Trophoblast cell (in vitro differentiated cells and primary cell): ENCODE results near the gene TSHZ1.

Experiments
- DNase-seq, 2 donors: peaks; one replicate each; pipeline ENCODE4 v3.0.0-alpha.2; 2016
- H2AFZ ChIP-seq: 2 replicates; pipeline ENCODE4 v1.6.1; 2013; ENCODE audit warnings: low read length, moderate library complexity, mild to moderate bottlenecking; ENCODE audit not compliant: insufficient read depth, poor library complexity
- H2AK5ac ChIP-seq: 2 replicates; pipeline ENCODE4 v1.6.1; 2013; ENCODE audit warnings: mild to moderate bottlenecking, low read length
- H2BK120ac ChIP-seq: 2 replicates; pipeline ENCODE4 v1.6.1; 2013; ENCODE audit warnings: low read length, mild to moderate bottlenecking, moderate library complexity; ENCODE audit not compliant: insufficient read depth, poor library complexity
- H2BK12ac ChIP-seq: 2 replicates; pipeline ENCODE4 v1.6.1; 2013; ENCODE audit warnings: mild to moderate bottlenecking, low read length, moderate library complexity
- H2BK5ac ChIP-seq: 2 replicates; pipeline ENCODE4 v1.6.1; 2013; ENCODE audit warnings: low read length, low read depth, moderate library complexity, mild to moderate bottlenecking; ENCODE audit not compliant: poor library complexity
- H3K14ac ChIP-seq: 2 replicates; pipeline ENCODE4 v1.6.1; 2013; ENCODE audit warnings: mild to moderate bottlenecking, low read length
- H3K18ac ChIP-seq: 2 replicates; pipeline ENCODE4 v1.6.1; 2013; ENCODE audit warnings: mild to moderate bottlenecking, low read length
- H3K23ac ChIP-seq: 2 replicates; pipeline ENCODE4 v1.6.1; 2013; ENCODE audit warnings: low read length
- H3K27ac ChIP-seq: 2 replicates; pipeline ENCODE4 v1.5.1; 2013; ENCODE audit warnings: low read depth, mild to moderate bottlenecking, inconsistent platforms, low read length, moderate library complexity
- H3K27me3 ChIP-seq: 2 replicates; pipeline ENCODE4 v1.6.1; 2013; ENCODE audit warnings: inconsistent platforms, mild to moderate bottlenecking, low read length, moderate library complexity; ENCODE audit not compliant: insufficient read depth
- H3K36me3 ChIP-seq, 2 experiments: 1 replicate in 1 of 2; 2 replicates in 1 of 2; pipeline ENCODE4 v1.6.1; 2013; ENCODE audit warnings: low read length in 2 of 2, mild to moderate bottlenecking in 2 of 2, moderate library complexity in 1 of 2; ENCODE audit not compliant: insufficient read depth in 2 of 2, control insufficient read depth in 1 of 2
- H3K4ac ChIP-seq: 2 replicates; pipeline ENCODE4 v1.6.1; 2013; ENCODE audit warnings: low read depth, mild to moderate bottlenecking, low read length, moderate library complexity
- H3K4me1 ChIP-seq, 2 experiments: 1 replicate in 1 of 2; 2 replicates in 1 of 2; pipeline ENCODE4 v1.6.1; 2013; ENCODE audit warnings: low read length in 2 of 2, mild to moderate bottlenecking in 2 of 2, moderate library complexity in 1 of 2; ENCODE audit not compliant: insufficient read depth in 2 of 2, control insufficient read depth in 1 of 2
- H3K4me2 ChIP-seq: 2 replicates; pipeline ENCODE4 v1.6.1; 2013; ENCODE audit warnings: inconsistent platforms, mild to moderate bottlenecking, low read length, moderate library complexity
- H3K4me3 ChIP-seq: 2 replicates; pipeline ENCODE4 v1.5.1; 2013; ENCODE audit warnings: mild to moderate bottlenecking, low read depth, low read length, inconsistent platforms
- H3K79me1 ChIP-seq: one replicate; pipeline ENCODE4 v1.6.1; 2013; ENCODE audit warnings: low read length
- H3K79me2 ChIP-seq: 2 replicates; pipeline ENCODE4 v1.6.1; 2013; ENCODE audit warnings: low read length, mild to moderate bottlenecking; ENCODE audit not compliant: control insufficient read depth, insufficient read depth, poor library complexity
- H3K9ac ChIP-seq: 2 replicates; pipeline ENCODE4 v1.6.1; 2013; ENCODE audit warnings: mild to moderate bottlenecking, low read length
- H3K9me3 ChIP-seq: 2 replicates; pipeline ENCODE4 v1.6.1; 2013; ENCODE audit warnings: low read depth, mild to moderate bottlenecking, control low read depth, inconsistent platforms, low read length; ENCODE audit not compliant: insufficient read depth
- H4K12ac ChIP-seq: 2 replicates; pipeline ENCODE4 v1.6.1; 2013; ENCODE audit warnings: low read depth, mild to moderate bottlenecking, low read length, moderate library complexity
- H4K8ac ChIP-seq: 2 replicates; pipeline ENCODE4 v1.6.1; 2013; ENCODE audit warnings: low read depth, mild to moderate bottlenecking, low read length, moderate library complexity
- H4K91ac ChIP-seq: one replicate; pipeline ENCODE4 v1.6.1; 2013; ENCODE audit warnings: low read depth, mild to moderate bottlenecking, low read length, moderate library complexity
- WGBS: extraction: QIAGEN DNeasy Blood & Tissue Kit; methylation state at CpG from one replicate; pipeline ENCODE4 v1.1.7; 2013; ENCODE audit warnings: missing lambda C conversion rate; ENCODE audit not compliant: insufficient read length, insufficient coverage; ENCODE audit errors: extremely low coverage; 5-methylcytosine and 5-hydroxymethylcytosine counted together

The TSHZ1 gene

DNA sequence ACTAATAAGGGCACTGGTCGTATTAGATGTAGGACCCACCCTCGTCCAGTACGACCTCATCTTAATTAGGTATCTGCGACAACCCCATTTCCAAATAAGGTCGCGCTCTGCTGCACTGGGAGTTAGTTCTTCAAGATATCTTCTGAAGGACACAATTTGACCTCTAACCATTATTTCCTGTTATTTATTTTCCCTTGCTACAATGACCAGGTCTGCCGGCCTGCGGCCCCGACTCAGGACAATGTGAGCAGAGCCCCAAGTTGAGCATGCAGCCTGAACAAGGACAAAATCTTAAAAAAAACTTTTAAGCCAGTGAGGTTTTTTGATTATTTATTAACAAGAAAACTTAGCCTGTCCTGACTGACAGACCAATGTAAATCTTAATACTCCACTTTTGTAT lies 109.3 kb downstream of the TSHZ1 start:
- DNase-seq = no peak
- Histone ChIP-seq H3K18ac (no peak overlapping the region), H2BK5ac (no peak overlapping the region), H2BK120ac (no peak overlapping the region), H2AFZ (no peak overlapping the region), H3K9ac (no peak overlapping the region), H3K36me3 (no peaks in the 10 kb centered on the region), H3K4me1 (no peaks in the 10 kb centered on the region), H4K8ac (no peak overlapping the region), H2BK12ac (no peak overlapping the region), H2AK5ac (no peak overlapping the region), H3K23ac (no peak overlapping the region), H4K91ac (no peak overlapping the region), H3K4ac (no peak overlapping the region), H3K14ac (no peak overlapping the region), H3K9me3 (peaks cover 2% of the 10 kb centered on the region), H4K12ac (no peak overlapping the region), H3K4me3 (no peak overlapping the region), H3K79me2 (no peaks in the 10 kb centered on the region), H3K79me1 (no peaks in the 10 kb centered on the region), H3K27ac (no peak overlapping the region), H3K4me2 (no peak overlapping the region), H3K27me3 (no peaks in the 10 kb centered on the region)
- no CpG with 5 or more reads among the region's 9 CpGs for WGBS

GRCh38 chr18:75320506-75320905 lies 109.9 kb downstream of the TSHZ1 start:
- Histone ChIP-seq H3K4me2 (no peak overlapping the region), H3K14ac (no peak overlapping the region), H2BK120ac (no peak overlapping the region), H4K8ac (no peak overlapping the region), H3K4me1 (no peaks in the 10 kb centered on the region), H2BK5ac (no peak overlapping the region), H2AK5ac (no peak overlapping the region), H4K91ac (no peak overlapping the region), H3K18ac (no peak overlapping the region), H3K27me3 (no peaks in the 10 kb centered on the region), H3K9me3 (peaks cover 2% of the 10 kb centered on the region), H3K9ac (no peak overlapping the region), H3K27ac (no peak overlapping the region), H3K23ac (no peak overlapping the region), H4K12ac (no peak overlapping the region), H3K79me1 (no peaks in the 10 kb centered on the region), H2BK12ac (no peak overlapping the region), H2AFZ (no peak overlapping the region), H3K4me3 (no peak overlapping the region), H3K4ac (no peak overlapping the region), H3K36me3 (no peaks in the 10 kb centered on the region), H3K79me2 (no peaks in the 10 kb centered on the region)
- WGBS = no CpG with 5 or more reads among the region's 9 CpGs
- DNase-seq = no peak

DNA sequence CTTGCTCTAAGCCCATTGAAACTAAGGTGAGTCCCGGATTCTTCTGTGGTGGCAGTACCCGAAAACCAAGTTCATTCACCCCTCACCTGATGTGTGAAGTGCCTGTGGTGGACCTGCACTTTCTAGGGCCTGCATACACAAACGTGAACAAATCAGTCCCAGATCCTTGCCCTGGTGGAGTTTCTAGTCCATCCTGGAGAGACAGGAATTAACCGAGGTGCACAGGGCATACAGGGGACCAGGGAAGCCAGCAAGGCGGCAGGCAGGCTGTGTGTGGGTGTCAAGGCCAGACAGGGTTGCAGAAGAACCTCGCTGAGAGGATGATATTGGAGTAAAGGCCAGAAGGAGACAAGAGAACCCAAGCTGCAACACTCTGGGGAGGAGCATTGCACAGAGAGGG lies 110.8 kb downstream of the TSHZ1 start:
- Histone ChIP-seq H2BK120ac (no peak overlapping the region), H3K23ac (no peak overlapping the region), H4K8ac (no peak overlapping the region), H3K14ac (no peak overlapping the region), H3K4me3 (no peak overlapping the region), H3K9ac (no peak overlapping the region), H2AFZ (no peak overlapping the region), H3K4ac (no peak overlapping the region), H4K12ac (no peak overlapping the region), H2BK12ac (no peak overlapping the region), H3K27ac (no peak overlapping the region), H3K79me2 (no peaks in the 10 kb centered on the region), H3K36me3 (no peaks in the 10 kb centered on the region), H2BK5ac (no peak overlapping the region), H3K4me2 (no peak overlapping the region), H3K27me3 (no peaks in the 10 kb centered on the region), H4K91ac (no peak overlapping the region), H3K79me1 (no peaks in the 10 kb centered on the region), H3K4me1 (no peaks in the 10 kb centered on the region), H3K9me3 (peaks cover 2% of the 10 kb centered on the region), H2AK5ac (no peak overlapping the region), H3K18ac (no peak overlapping the region)
- WGBS = no CpG with 5 or more reads among the region's 6 CpGs
- DNase-seq = no peak

- no peak overlapping the region for H2BK120ac ChIP-seq
- H3K9me3 ChIP-seq = no peaks in the 10 kb centered on the region
- H3K36me3 ChIP-seq = no peaks in the 10 kb centered on the region
- no CpG with 5 or more reads among the region's 11 CpGs for WGBS
- H2BK12ac ChIP-seq = no peak overlapping the region
- no peaks in the 10 kb centered on the region for H3K79me1 ChIP-seq
- no peaks in the 10 kb centered on the region for H3K79me2 ChIP-seq
- no peak overlapping the region for H3K4me2 ChIP-seq
- H3K4ac ChIP-seq = no peak overlapping the region
- no peaks in the 10 kb centered on the region for H3K27me3 ChIP-seq
- no peak overlapping the region for H3K23ac ChIP-seq
- no peak for DNase-seq
- no peaks in the 10 kb centered on the region for H3K4me1 ChIP-seq
- no peak overlapping the region for H2AK5ac ChIP-seq
- H4K12ac ChIP-seq = no peak overlapping the region
- no peak overlapping the region for H2BK5ac ChIP-seq
- H4K91ac ChIP-seq = no peak overlapping the region
- no peak overlapping the region for H3K27ac ChIP-seq
- no peak overlapping the region for H3K14ac ChIP-seq
- H4K8ac ChIP-seq = no peak overlapping the region
- no peak overlapping the region for H3K9ac ChIP-seq
- H2AFZ ChIP-seq = no peak overlapping the region
- no peak overlapping the region for H3K18ac ChIP-seq
- H3K4me3 ChIP-seq = no peak overlapping the region
Measured at GRCh38 chr18:75322206-75322605, 111.6 kb downstream of the TSHZ1 start.
